SJCRH30 (cell line): ENCODE measurements around the gene CCDC32. TPM values are rescaled to one million over a fixed set of nuclear protein-coding genes. Genes with fewer than 3 reads are reported as not detected.
A peak's percentile ranks its signal among the peaks of the same experiment; 100 is the strongest.

ENCODE experiments used
- DNase-seq, 2 experiments: peaks; one replicate each; pipeline ENCODE4 v3.0.0-alpha.2; 2015 to 2020
- H3K27ac ChIP-seq: fragments of 250-450 bp; sonication (Bioruptor Pico); 2 replicates; pipeline ENCODE4 v1.5.1; 2020; ENCODE audit warnings: mild to moderate bottlenecking, moderate library complexity
- H3K27me3 ChIP-seq: fragments of 250-450 bp; sonication (Bioruptor Pico); 2 replicates; pipeline ENCODE4 v1.5.1; 2020; ENCODE audit warnings: mild to moderate bottlenecking, moderate library complexity
- H3K36me3 ChIP-seq: fragments of 250-450 bp; sonication (Bioruptor Pico); 2 replicates; pipeline ENCODE4 v1.5.1; 2020; ENCODE audit warnings: mild to moderate bottlenecking, moderate library complexity
- H3K4me1 ChIP-seq: fragments of 250-450 bp; sonication (Bioruptor Pico); 2 replicates; pipeline ENCODE4 v1.5.1; 2020; ENCODE audit warnings: mild to moderate bottlenecking, moderate library complexity
- H3K4me3 ChIP-seq: fragments of 250-450 bp; sonication (Bioruptor Pico); 2 replicates; pipeline ENCODE4 v1.5.1; 2020; ENCODE audit warnings: mild to moderate bottlenecking, moderate library complexity
- H3K9me3 ChIP-seq: fragments of 250-450 bp; sonication (Bioruptor Pico); replicated peaks from 2 replicates; pipeline ENCODE4 v1.5.1; 2020; ENCODE audit warnings: mild to moderate bottlenecking, moderate library complexity
- total RNA-seq: library from RNA; depleted of rRNA; stranded (reverse); fragments of >200 nt; shearing (Covaris generic); gene quantifications from 2 replicates; pipeline ENCODE4 v1.2.3, GENCODE V29; 2014; rRNA removed

The CCDC32 gene
- total RNA-seq, 1 experiment from 2014 or later, result 16.8 TPM

DNA sequence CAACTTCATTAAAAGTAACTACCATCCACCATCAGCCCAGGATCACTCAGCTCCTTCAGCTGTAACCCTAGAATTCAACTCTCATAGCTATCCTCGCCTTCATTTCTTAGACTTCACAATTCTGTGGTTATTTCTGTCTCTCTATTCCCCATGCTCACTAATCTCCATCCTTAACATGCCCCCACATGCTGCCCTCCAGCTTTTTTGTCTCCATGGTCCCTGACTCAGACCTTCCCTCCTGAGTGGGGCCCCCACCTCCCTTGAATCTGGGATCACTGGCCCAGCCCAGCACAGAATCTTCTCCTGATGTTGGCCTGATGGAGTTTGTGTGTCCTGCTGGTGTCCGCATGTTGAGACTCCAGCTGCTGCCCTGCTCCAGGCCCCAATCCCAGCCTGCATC lies 52.4 kb downstream of the CCDC32 start:
- Histone ChIP-seq H3K27ac (no peak overlapping the region), H3K4me1 (no peaks in the 10 kb centered on the region), H3K36me3 (no peaks in the 10 kb centered on the region), H3K9me3 (no peaks in the 10 kb centered on the region), H3K4me3 (no peak overlapping the region), H3K27me3 (no peaks in the 10 kb centered on the region; the same call in 1 of the 2 replicates)
- DNase-seq, result no peak

DNA sequence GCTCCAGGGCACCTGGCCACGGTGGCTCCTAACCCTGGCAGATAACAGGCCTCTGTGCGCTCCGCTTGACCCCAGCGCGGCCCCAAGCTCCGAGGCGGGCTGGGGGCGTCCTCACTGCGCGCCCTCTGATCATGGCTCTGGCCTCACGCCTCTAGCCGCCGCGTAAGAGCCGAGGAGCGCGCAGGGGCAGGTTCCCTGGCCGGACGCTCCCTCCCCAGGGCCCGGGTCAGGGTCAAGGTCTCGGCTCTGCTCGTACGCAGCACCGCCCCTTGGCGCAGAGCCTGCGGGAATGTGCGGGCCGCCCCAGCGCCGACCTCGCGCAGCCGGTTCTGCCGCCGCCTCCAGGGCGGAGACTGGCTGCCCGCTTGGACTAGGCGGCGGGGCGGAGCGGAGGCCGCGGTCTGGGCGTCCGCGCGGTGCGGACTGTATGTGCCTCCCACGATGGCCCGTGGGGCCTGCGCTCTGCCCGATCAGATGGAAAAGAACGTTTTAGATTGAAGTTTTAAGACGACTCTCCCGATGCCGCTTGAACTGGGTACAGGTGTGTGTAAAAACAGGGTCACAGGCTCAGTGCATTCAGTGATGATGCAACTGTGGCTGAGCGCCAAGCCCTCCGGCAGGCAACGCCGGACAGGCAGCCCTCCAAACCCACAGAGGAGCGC lies 53.2 kb downstream of the CCDC32 start:
- H3K4me1 ChIP-seq, result no peaks in the 10 kb centered on the region
- no peaks in the 10 kb centered on the region for H3K9me3 ChIP-seq
- H3K27me3 ChIP-seq, result no peaks in the 10 kb centered on the region; the same call in 1 of the 2 replicates
- peak in 1 of 2 experiments; percentile 10 for DNase-seq
- no peaks in the 10 kb centered on the region for H3K36me3 ChIP-seq
- no peak overlapping the region for H3K27ac ChIP-seq
- H3K4me3 ChIP-seq, result peak overlapping the region; percentile 48

DNA sequence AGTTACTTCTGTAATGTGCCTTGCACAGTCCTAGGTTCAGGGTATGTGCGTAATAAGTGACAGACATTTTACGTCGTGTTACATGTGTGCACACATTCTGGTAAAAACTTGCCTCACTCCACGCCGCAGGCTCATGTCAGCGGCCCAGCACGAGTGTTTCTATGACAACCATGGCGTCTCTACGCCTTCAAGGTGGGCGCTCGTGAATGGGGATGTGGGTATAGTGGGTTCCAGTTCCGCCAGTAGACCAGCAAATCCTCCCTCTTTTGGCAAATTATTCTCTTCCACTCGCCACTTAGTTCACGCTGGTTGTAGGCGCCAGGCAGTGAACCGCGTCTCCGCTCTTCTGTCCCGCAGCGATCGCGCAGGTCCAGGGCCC lies 53.8 kb downstream of the CCDC32 start:
- H3K36me3 ChIP-seq, result no peaks in the 10 kb centered on the region
- no peak for DNase-seq
- H3K9me3 ChIP-seq, result no peaks in the 10 kb centered on the region
- H3K27ac ChIP-seq, result no peak overlapping the region
- H3K27me3 ChIP-seq, result no peaks in the 10 kb centered on the region; the same call in 1 of the 2 replicates
- no peaks in the 10 kb centered on the region for H3K4me1 ChIP-seq
- H3K4me3 ChIP-seq, result peak overlapping the region; percentile 48

DNA sequence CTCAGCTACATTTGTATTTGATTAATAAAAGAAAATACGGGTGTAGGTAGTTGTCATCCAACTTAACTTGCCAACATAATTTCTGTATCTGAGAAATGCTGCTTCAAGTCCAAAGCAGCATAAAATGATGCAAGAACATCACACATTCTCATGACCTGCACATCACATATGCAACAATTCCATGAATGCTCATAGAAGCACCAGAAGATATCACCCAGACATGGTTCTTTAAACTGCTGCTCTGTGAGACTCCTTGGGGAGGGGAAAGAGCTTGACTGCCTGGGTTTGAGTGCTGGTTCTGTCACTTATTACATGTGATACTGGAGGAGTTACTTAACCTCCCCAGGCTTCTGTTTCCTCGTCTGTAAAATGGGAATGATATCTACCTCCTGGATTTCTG lies 54.6 kb downstream of the CCDC32 start:
- Histone ChIP-seq H3K36me3 (no peaks in the 10 kb centered on the region), H3K4me1 (no peaks in the 10 kb centered on the region), H3K27me3 (no peaks in the 10 kb centered on the region; the same call in 1 of the 2 replicates), H3K4me3 (no peak overlapping the region), H3K9me3 (no peaks in the 10 kb centered on the region), H3K27ac (no peak overlapping the region)
- DNase-seq, result no peak

DNA sequence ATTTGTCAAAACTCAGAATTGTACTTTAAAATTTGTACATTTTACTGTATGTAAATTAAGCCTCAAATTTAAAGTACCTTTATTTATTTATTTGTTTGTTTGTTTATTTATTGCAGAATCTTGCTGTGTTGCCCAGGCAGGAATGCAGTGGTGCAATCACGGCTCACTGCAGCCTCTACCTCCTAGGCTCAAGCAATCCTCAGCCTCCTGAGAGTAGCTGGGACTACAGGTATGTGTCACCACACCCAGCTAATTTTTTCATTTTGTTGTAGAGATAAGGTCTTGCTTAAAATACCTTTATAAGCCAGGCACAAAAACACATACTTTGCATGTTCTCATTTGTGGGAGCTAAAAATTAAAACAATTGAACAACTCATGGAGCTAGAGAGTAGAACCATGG lies 56.6 kb downstream of the CCDC32 start:
- no peaks in the 10 kb centered on the region for H3K9me3 ChIP-seq
- H3K4me3 ChIP-seq, result no peak overlapping the region
- DNase-seq, result no peak
- H3K36me3 ChIP-seq, result no peaks in the 10 kb centered on the region
- no peak overlapping the region for H3K27ac ChIP-seq
- no peaks in the 10 kb centered on the region; the same call in 1 of the 2 replicates for H3K27me3 ChIP-seq
- H3K4me1 ChIP-seq, result no peaks in the 10 kb centered on the region

DNA sequence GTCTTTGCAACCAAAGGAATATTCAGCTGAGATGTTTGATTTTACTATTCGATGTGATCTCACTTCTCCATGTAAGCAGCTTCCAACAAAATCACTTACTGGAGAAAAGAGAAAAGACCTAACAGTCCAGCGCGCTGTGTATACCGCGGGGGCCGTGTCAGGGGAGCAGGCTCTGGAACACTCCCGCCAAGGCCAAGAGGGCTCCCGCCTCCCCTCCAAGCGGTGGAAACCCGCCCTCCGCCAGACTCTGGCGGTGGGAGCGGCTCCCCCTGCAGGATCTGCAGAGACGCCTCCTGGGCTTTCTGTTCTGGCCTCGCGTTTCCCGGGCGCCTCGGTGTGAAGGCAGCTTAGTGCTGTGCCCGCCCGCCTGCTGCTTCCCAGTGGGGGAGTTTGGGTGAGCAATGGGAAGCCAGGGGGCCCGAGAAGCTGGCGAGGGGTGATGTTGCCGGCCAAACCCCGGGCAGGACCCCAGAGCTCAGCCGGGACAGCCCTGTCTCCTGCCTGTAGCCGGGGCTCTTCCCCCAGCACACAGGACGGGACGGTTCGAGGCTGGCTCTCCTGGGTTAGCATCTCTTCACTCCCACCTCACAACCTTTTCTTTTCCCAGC lies 57.8 kb downstream of the CCDC32 start:
- Histone ChIP-seq H3K27ac (no peak overlapping the region), H3K4me1 (no peaks in the 10 kb centered on the region), H3K4me3 (peak overlapping the region; percentile 29), H3K36me3 (no peaks in the 10 kb centered on the region), H3K27me3 (no peaks in the 10 kb centered on the region; the same call in 1 of the 2 replicates), H3K9me3 (no peaks in the 10 kb centered on the region)
- peak; percentile 86 to 88 for DNase-seq

Other genes starting within 250 kb of the CCDC32 start
- gene INAFM2, start 241.3 kb downstream of the CCDC32 start, total RNA-seq, result 23.4 and 24.1 TPM in 2 replicates
- gene CCDC9B, start 224.1 kb downstream of the CCDC32 start, total RNA-seq, result 2.4 and 3.2 TPM in 2 replicates
- gene PHGR1, start 214.0 kb downstream of the CCDC32 start, total RNA-seq, result not detected in 2 replicates
- gene DISP2, start 206.8 kb downstream of the CCDC32 start, total RNA-seq, result 0.22 and 0.38 TPM in 2 replicates
- 92.2 and 93.9 TPM in 2 replicates for gene KNSTRN, start 182.3 kb downstream of the CCDC32 start, total RNA-seq
- 34.9 and 36.7 TPM in 2 replicates for gene IVD, start 159.2 kb downstream of the CCDC32 start, total RNA-seq
- gene BAHD1, start 124.1 kb downstream of the CCDC32 start, total RNA-seq, result 10.9 and 11.0 TPM in 2 replicates
- 36.7 and 39.4 TPM in 2 replicates for gene CHST14, start 94.1 kb downstream of the CCDC32 start, total RNA-seq
- gene RPUSD2, start 4.3 kb upstream of the CCDC32 start, total RNA-seq, result 17.0 and 19.0 TPM in 2 replicates
- 93.7 and 100 TPM in 2 replicates for gene KNL1, start 29.2 kb upstream of the CCDC32 start, total RNA-seq
- gene RAD51, start 130.1 kb upstream of the CCDC32 start, total RNA-seq, result 37.5 and 48.0 TPM in 2 replicates
- gene RMDN3, start 190.2 kb upstream of the CCDC32 start, total RNA-seq, result 19.3 and 19.6 TPM in 2 replicates
- not detected in 2 replicates for gene GCHFR, start 199.0 kb upstream of the CCDC32 start, total RNA-seq
- gene C15orf62, start 204.9 kb upstream of the CCDC32 start, total RNA-seq, result 0.10 and 0.14 TPM in 2 replicates
- gene ZFYVE19, start 242.0 kb upstream of the CCDC32 start, total RNA-seq, result 10.6 and 14.1 TPM in 2 replicates
- 35.0 and 43.5 TPM in 2 replicates for gene DNAJC17, start 242.4 kb upstream of the CCDC32 start, total RNA-seq